Activated effector memory CD4-positive, alpha-beta T cell treated with anti-CD3 and anti-CD28 coated beads, Interleukin-2, amount 50 U/mL, for 16 hours (primary cell): ENCODE measurements around the gene PLXNA4.
"Not testable (repeated sequence)": the region's sequence is repeated elsewhere in the genome, so short reads cannot be mapped to it uniquely, and the experiment has no call there.

Source experiments
- DNase-seq: peaks from one replicate; pipeline ENCODE4 v3.0.0-alpha.2; 2020

PLXNA4 gene

GRCh38 chr7:132575982-132576720 lies at the start of gene PLXNA4:
Gene PLXNA4, minus strand, starts transcription at chr7:132576470. Its CDS starts 67,777 bp downstream, at chr7:132508693.
- no peak for DNase-seq

- no peak for DNase-seq
Measured at GRCh38 chr7:132625651-132626050, 49.4 kb upstream of the PLXNA4 start.

GRCh38 chr7:132622081-132622480 lies 45.8 kb upstream of the PLXNA4 start:
- DNase-seq: no peak

- no peak for DNase-seq
Measured at GRCh38 chr7:132619967-132620366, 43.7 kb upstream of the PLXNA4 start.

GRCh38 chr7:132618956-132619305 lies 42.7 kb upstream of the PLXNA4 start:
- no peak for DNase-seq

GRCh38 chr7:132618271-132618955 lies 42.1 kb upstream of the PLXNA4 start:
- no peak for DNase-seq

- DNase-seq: no peak
Measured at GRCh38 chr7:132614428-132615318, 38.4 kb upstream of the PLXNA4 start.

- no peak for DNase-seq
Measured at GRCh38 chr7:132613737-132614136, 37.5 kb upstream of the PLXNA4 start.

- DNase-seq: no peak
Measured at GRCh38 chr7:132610995-132611394, 34.7 kb upstream of the PLXNA4 start.

GRCh38 chr7:132609906-132610520 lies 33.7 kb upstream of the PLXNA4 start:
- no peak for DNase-seq

GRCh38 chr7:132609222-132609621 lies 33.0 kb upstream of the PLXNA4 start:
- no peak for DNase-seq

- no peak for DNase-seq
Measured at GRCh38 chr7:132608523-132608922, 32.3 kb upstream of the PLXNA4 start.

- no peak for DNase-seq
Measured at GRCh38 chr7:132607656-132608055, 31.4 kb upstream of the PLXNA4 start.

- DNase-seq: no peak
Measured at GRCh38 chr7:132604121-132604520, 27.9 kb upstream of the PLXNA4 start.

- no peak for DNase-seq
Measured at GRCh38 chr7:132603220-132603833, 27.1 kb upstream of the PLXNA4 start.

GRCh38 chr7:132601783-132602182 lies 25.5 kb upstream of the PLXNA4 start:
- DNase-seq: no peak

- DNase-seq: no peak
Measured at GRCh38 chr7:132596588-132596987, 20.3 kb upstream of the PLXNA4 start.

- DNase-seq: not testable (repeated sequence)
Measured at GRCh38 chr7:132594741-132595140, 18.5 kb upstream of the PLXNA4 start.

GRCh38 chr7:132592936-132593335 lies 16.7 kb upstream of the PLXNA4 start:
- DNase-seq: no peak

- no peak for DNase-seq
Measured at GRCh38 chr7:132592231-132592920, 16.1 kb upstream of the PLXNA4 start.

GRCh38 chr7:132590162-132590561 lies 13.9 kb upstream of the PLXNA4 start:
- no peak for DNase-seq

- no peak for DNase-seq
Measured at GRCh38 chr7:132588596-132588995, 12.3 kb upstream of the PLXNA4 start.
